GM12878 (cell line): ENCODE data around the gene CITED1. TPM values are rescaled to one million over a fixed set of nuclear protein-coding genes. Genes with fewer than 3 reads are reported as not detected.

Source experiments
- ATAC-seq: fragments of 200-7000 bp; cut with Tn5 transposase; 3 replicates; pipeline ENCODE4 v1.9.1; 2020; ENCODE audit warnings: mild to moderate bottlenecking, moderate library complexity
- BruUV-seq: library from RNA; stranded (reverse); fragments of 400-500 nt; replicated peaks from 2 replicates; lab custom pipeline; 2021; lab: Mats Ljungman, UMichigan
- CTCF ChIA-PET: fragments of 300-600 bp; sonication (Branson Sonifier 250); formaldehyde crosslinking; extraction: SDS; loops from one replicate; lab custom pipeline; 2021; ENCODE audit warnings: inconsistent platforms; lab: Yijun Ruan, JAX
- POLR2A ChIA-PET: fragments of 350-600 bp; formaldehyde crosslinking; extraction: SDS; loops from one replicate; lab custom pipeline; 2021; ENCODE audit warnings: inconsistent platforms; lab: Charles Lee
- RAD21 ChIA-PET: fragments of 300-600 bp; sonication (Branson Sonifier 250); formaldehyde crosslinking; loops from one replicate; lab custom pipeline; 2023; ENCODE audit warnings: antibody characterized with exemption; ENCODE audit not compliant: unreplicated experiment; lab: Charles Lee
- SMC1A ChIA-PET: fragments of 300-600 bp; sonication (Branson Sonifier 250); formaldehyde crosslinking; loops from one replicate; lab custom pipeline; 2023; ENCODE audit not compliant: unreplicated experiment, uncharacterized antibody; lab: Charles Lee
- DNase-seq: peaks from one replicate; pipeline ENCODE4 v3.0.0-alpha.2; 2011; ENCODE audit warnings: low read depth, low spot score
- FAIRE-seq: peaks from 3 replicates; lab custom pipeline; 2011; peaks lifted over from hg19 to GRCh38; lab: Jason Lieb, UNC
- H2AFZ ChIP-seq: 2 replicates; pipeline ENCODE4 v1.6.0; 2011; ENCODE audit warnings: low read depth, low read length, control low read depth; ENCODE audit not compliant: control insufficient read depth
- H3K27ac ChIP-seq: 2 replicates; pipeline ENCODE4 v1.5.1; 2011; ENCODE audit warnings: control low read depth; ENCODE audit not compliant: control insufficient read depth, insufficient read depth
- H3K27me3 ChIP-seq, 2 experiments: replicated peaks in 1 of 2; 2 replicates each; pipeline versions ENCODE4 v1.6.0 to v1.6.1; 2011; ENCODE audit warnings: low read length in 1 of 2; ENCODE audit not compliant: control insufficient read depth in 2 of 2, insufficient read depth in 2 of 2
- H3K36me3 ChIP-seq, 2 experiments: 2 replicates each; pipeline ENCODE4 v1.5.1; 2011; ENCODE audit warnings: low read length in 1 of 2; ENCODE audit not compliant: control insufficient read depth in 2 of 2, insufficient read depth in 2 of 2
- H3K4me1 ChIP-seq: 2 replicates; pipeline ENCODE4 v1.6.1; 2011; ENCODE audit warnings: mild to moderate bottlenecking, low read length, moderate library complexity, mixed read lengths; ENCODE audit not compliant: control insufficient read depth, insufficient read depth
- H3K4me2 ChIP-seq: 2 replicates; pipeline ENCODE4 v1.6.0; 2011; ENCODE audit warnings: control low read depth; ENCODE audit not compliant: control insufficient read depth, insufficient read depth
- H3K4me3 ChIP-seq: fragments of 200-600 bp; sonication (generic); 2 replicates; pipeline ENCODE4 v1.5.1; 2016
- H3K79me2 ChIP-seq: 2 replicates; pipeline ENCODE4 v1.6.0; 2011; ENCODE audit warnings: low read length; ENCODE audit not compliant: control insufficient read depth, insufficient read depth
- H3K9ac ChIP-seq: 2 replicates; pipeline ENCODE4 v1.8.0; 2011; ENCODE audit warnings: low read length, control low read depth, mixed read lengths; ENCODE audit not compliant: control insufficient read depth, insufficient read depth
- H3K9me3 ChIP-seq: replicated peaks from 3 replicates; pipeline ENCODE4 v1.5.1; 2011; ENCODE audit warnings: mild to moderate bottlenecking, low read length; ENCODE audit not compliant: control insufficient read depth, insufficient read depth
- H4K20me1 ChIP-seq: 2 replicates; pipeline ENCODE4 v1.6.0; 2011; ENCODE audit not compliant: control insufficient read depth, insufficient read depth
- CBX3 ChIP-seq: fragments of 200-600 bp; sonication (generic); IDR thresholded peaks from 2 replicates; pipeline ENCODE4 v1.6.1; 2016; ENCODE audit warnings: low read depth, borderline replicate concordance
- NKRF ChIP-seq: fragments of 450-650 bp; conservative IDR thresholded peaks from 2 replicates; pipeline ENCODE4 v1.6.1; 2017; ENCODE audit warnings: mild to moderate bottlenecking, moderate library complexity
- PAX8 ChIP-seq: fragments of 450-650 bp; IDR thresholded peaks from 2 replicates; pipeline ENCODE4 v1.6.1; 2017; ENCODE audit warnings: mild to moderate bottlenecking, moderate library complexity
- ZBTB33 ChIP-seq: fragments of 450-650 bp; IDR thresholded peaks from 2 replicates; pipeline ENCODE4 v1.6.1; 2017; ENCODE audit warnings: mild to moderate bottlenecking
- WGBS: methylation state at CpG from one replicate; pipeline ENCODE4 v1.1.6; 2016; ENCODE audit warnings: low lambda C conversion rate; ENCODE audit not compliant: insufficient replicate concordance, insufficient coverage; ENCODE audit errors: missing lambda C conversion rate; 5-methylcytosine and 5-hydroxymethylcytosine counted together
- in situ Hi-C: fragments of 300-500 bp; cut with MboI; formaldehyde crosslinking; loops from 9 replicates; pipeline ENCODE4 v1.14.3; 2018; ENCODE audit warnings: mixed read lengths
- intact Hi-C: fragments of 100-400 bp; cut with micrococcal nuclease; formaldehyde crosslinking; loops from one replicate; pipeline ENCODE4 v1.14.2; 2022; ENCODE audit not compliant: unreplicated experiment
- polyA plus RNA-seq, 11 experiments: library from polyadenylated mRNA; depleted of rRNA in 4 of 11; unstranded in 6 of 11; stranded (reverse) in 5 of 11; fragments of >200 nt; fragmentation: Nextera tagmentation in 4 of 11; fragmentation: Illumina TruSeq in 1 of 11; extraction: Ambion mirVana in 4 of 11; extraction: Trizol in 1 of 11; gene quantifications; 1 replicate in 1 of 11; 2 replicates in 10 of 11; pipeline versions ENCODE4 v1.2.1 to v1.2.3, GENCODE V29; 2011 to 2016; ENCODE audit warnings: inconsistent platforms in 2 of 11, missing spikeins in 2 of 11, low read depth in 1 of 11
- total RNA-seq, 4 experiments: library from RNA; depleted of rRNA in 3 of 4; stranded (reverse); fragments of >200 nt in 3 of 4; fragmentation: Illumina TruSeq in 1 of 4; extraction: Trizol in 1 of 4; gene quantifications; 2 replicates each; pipeline versions ENCODE4 v1.2.1 to v1.2.3, GENCODE V29; 2013 to 2021

CITED1 gene
- total and polyA plus RNA-seq, 10 of the 15 experiments (the other 5 are each of a cell fraction or from before 2014, with no cell fraction given), result 0.56 TPM; not detected in 9

- TF ChIP-seq PAX8, result no peak
- TF ChIP-seq CBX3, result no peak
- no peak for TF ChIP-seq NKRF
- no peak for TF ChIP-seq ZBTB33
- POLR2A ChIA-PET, result no interaction called here
- in situ Hi-C loops, result loop anchor here (5.0 kb wide), 1 partner anchor 52 kb away; no protein-coding TSS in a partner anchor
Measured at GRCh38 chrX:72294497-72294896, 11.2 kb downstream of the CITED1 start.

More at GRCh38 chrX:72294497-72294896, 11.2 kb downstream of the CITED1 start:
- peaks cover 0 to 3% of the 10 kb centered on the region in 2 experiments; a peak in 3 of 4 replicates for H3K27me3 ChIP-seq
- BruUV-seq, result no TSS peak
- DNase-seq, result no peak
- no peak overlapping the region for H3K9ac ChIP-seq
- no peaks in the 10 kb centered on the region for H3K4me1 ChIP-seq
- ATAC-seq, result no peak
- no peaks in the 10 kb centered on the region for H3K9me3 ChIP-seq
- SMC1A ChIA-PET, result no interaction called here
- CTCF ChIA-PET, result interaction anchor here (0.8 kb wide), 1 partner anchor 22 kb away, joined by 3 read pairs; no protein-coding TSS in a partner anchor
- H3K36me3 ChIP-seq, result no peaks in the 10 kb centered on the region
- H3K79me2 ChIP-seq, result no peaks in the 10 kb centered on the region
- no peak overlapping the region for H3K4me2 ChIP-seq
- H3K4me3 ChIP-seq, result no peak overlapping the region
- no peak for FAIRE-seq
- 0% methylated on average over 1 of the region's 1 CpG for WGBS
- no peak overlapping the region for H2AFZ ChIP-seq
- H3K27ac ChIP-seq, result no peak overlapping the region
- RAD21 ChIA-PET, result no interaction called here
- intact Hi-C loops, result no loop called here
- H4K20me1 ChIP-seq, result no peaks in the 10 kb centered on the region
